TTC549 (cell line): ENCODE results near the gene TESK2.
"Not testable (repeated sequence)": the region's sequence is repeated elsewhere in the genome, so short reads cannot be mapped to it uniquely, and the experiment has no call there.

ENCODE experiments used
- FAIRE-seq: peaks from 2 replicates; lab custom pipeline; 2012; peaks lifted over from hg19 to GRCh38; lab: Jason Lieb, UNC

The TESK2 gene

DNA sequence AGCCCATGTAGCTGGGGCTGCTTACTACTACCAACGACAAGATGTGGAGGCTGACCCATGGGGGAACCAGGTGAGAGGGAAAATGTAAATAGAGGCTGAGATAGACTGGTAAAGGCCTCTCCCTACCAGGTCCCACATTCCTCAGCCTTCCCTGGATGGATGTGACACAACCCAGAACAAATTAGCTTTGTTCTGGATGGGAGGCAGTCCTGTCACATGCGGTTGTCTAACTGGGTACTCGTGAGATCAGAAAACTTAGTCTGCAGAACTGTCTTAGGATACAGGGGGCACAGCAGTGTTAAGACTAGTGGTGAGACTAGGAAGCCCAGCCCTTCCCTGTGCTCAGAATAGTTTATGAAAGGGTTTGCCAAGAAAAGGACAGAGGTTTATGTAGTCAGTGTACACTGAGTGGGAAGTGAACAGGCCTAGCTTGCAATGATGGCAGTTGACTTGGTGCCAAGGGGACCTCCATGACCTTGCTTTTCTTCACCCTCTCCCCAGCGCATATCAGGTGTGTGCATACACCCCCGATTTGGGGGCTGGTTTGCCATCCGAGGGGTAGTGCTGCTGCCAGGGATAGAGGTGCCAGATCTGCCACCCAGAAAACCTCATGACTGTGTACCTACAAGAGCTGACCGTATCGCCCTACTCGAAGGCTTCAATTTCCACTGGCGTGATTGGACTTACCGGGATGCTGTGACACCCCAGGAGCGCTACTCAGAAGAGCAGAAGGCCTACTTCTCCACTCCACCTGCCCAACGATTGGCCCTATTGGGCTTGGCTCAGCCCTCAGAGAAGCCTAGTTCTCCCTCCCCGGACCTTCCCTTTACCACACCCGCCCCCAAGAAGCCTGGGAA is 17.6 kb upstream of the TESK2 start:
- no peak for FAIRE-seq

DNA sequence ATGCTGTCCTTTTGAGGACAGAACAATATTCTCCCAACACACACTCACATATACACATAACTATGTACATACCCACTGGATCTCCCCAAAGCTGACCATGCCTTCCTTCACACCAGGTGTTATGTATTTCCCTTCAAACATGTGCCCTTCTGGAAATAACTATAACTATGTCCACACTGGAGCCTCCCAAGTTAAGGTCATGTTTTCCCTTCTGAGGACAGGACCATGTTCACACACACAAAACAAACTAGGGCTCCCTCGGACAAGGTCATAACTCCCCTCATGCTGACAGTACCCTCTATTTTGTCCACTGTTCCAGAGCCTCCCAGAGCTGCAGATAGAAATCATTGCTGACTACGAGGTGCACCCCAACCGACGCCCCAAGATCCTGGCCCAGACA is 16.9 kb upstream of the TESK2 start:
- FAIRE-seq, result no peak

DNA sequence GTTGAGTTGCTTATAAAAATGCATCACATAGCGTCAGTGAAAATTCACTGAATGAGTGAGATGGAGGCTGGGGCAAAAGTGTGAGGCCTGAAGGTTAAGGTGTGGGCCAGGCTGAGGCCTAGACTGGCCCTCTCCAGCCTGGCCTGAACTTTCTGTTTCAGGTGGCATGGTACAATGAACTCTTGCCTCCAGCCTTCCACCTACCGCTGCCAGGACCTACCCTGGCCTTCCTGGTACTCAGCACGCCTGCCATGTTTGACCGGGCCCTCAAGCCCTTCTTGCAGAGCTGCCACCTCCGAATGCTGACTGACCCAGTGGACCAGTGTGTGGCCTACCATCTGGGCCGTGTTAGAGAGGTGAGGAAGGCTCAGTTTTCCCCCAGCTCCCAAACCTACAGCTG is 16.2 kb upstream of the TESK2 start:
- no peak for FAIRE-seq

DNA sequence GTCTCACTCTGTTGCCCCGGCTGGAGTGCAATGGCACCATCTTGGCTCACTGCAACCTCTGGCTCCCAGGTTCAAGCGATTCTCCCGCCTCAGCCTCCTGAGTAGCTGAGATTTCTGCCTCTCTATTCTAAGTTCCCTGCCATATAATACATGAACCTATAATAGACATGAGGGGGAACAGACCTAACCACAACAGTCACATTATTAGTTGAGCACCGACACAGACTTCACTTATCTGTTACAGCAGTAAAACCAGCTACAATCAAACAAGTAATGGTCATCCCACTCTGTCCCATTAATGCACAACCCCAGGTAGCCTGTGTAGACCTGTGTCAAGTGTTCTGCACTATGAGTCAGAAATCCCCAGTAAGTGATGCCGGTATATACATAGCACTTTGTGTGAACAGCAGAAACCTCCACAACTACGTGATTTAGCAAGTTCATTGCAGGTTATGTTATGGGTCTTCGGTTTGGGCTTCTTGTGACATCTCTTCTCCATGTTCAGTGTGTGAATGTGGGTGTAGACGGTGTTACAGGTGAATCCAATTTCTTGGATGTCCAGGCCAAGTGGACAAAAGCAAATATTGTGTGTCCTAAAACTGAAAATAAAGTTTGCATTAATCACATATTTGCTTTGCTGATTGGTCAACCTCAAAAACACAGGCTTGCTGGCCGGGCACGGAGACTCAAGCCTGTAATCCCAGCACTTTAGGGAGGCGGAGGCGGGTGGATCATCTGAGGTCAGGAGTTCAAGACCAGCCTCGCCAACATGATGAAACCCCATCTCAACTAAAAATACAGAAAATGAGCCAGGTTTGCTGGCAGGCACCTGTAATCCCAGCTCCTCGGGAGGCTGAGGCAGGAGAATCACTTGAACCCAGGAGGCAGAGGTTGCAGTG is 12.7 kb upstream of the TESK2 start:
- no peak for FAIRE-seq

DNA sequence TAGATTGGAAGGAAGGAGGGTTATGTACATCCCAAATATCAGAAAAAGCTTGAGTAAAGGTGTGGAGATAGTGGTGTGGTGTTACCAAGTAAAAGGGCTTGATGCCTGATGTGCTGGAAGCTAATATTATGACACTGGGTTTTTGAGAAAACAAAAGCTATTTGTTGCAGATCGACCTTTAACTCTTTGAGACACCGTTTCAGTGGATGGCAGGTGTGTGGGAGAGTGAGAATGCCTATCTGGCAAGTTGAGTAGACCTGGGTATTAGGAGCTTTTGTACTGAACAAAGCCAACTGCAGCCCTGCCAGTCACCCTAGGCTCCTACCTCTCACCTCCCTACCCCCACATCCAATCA is 10.5 kb upstream of the TESK2 start:
- FAIRE-seq, result no peak

DNA sequence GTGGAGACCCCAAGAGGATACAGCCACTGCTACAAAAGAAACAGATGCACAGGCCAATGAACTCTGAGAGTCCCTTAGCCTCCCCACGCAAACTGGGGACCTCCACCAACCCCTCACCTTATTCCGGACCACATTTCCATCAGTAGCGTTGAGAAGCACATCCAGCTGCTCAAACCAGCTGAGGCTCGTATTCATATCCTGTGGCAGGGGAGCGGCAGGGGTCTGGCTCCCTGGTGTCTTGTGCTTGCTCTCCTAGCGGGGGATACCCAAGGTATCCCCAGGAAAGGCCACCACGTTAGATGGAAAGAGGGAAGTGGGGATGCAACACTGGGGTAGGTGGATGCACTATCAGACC is 8.4 kb upstream of the TESK2 start:
- FAIRE-seq, result no peak

DNA sequence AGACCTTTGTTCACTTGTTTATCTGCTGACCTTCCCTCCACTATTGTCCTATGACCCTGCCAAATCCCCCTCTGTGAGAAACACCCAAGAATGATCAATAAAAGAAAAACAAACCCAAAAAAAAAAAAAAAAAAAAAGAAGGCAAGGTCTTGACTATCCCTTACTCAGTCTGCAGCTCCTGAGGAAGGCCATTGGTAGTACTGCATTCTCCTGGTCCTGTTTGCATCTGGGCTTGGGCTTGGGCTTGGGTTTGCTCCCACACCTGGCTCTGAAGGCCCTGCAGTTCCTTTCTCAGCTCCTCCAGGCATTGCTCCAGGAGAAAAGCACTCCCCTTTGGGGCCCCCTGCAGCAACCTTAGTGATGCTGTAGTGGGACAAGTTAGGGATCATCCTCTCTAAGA is 7.3 kb upstream of the TESK2 start:
- FAIRE-seq, result no peak

DNA sequence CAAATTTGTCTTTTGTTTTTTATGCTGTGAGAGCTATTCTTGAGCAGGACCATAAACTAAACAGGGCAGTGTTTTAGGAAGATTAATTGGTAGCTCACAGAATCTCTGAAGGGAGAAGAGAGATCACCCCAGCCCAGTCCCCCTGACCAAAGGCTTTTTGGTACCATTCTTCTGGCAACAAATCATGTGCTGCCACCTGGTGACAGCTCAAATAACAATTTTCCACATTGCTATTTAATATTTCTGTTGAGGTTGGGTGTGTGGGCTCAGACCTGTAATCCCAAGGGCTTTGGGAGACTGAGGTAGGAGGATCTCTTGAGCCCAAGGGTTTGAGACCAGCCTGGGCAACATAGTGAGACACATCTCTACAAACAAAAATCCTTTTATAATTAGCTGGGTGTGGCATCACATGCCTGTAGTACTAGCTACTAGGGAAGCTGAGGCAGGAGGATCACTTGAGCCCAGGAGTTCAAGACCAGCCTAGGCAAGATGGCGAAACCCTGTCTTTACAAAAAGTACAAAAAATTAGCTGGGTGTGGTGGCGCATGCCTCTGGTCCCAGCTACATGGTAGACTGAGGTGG is 2.2 kb upstream of the TESK2 start:
- no peak for FAIRE-seq

DNA sequence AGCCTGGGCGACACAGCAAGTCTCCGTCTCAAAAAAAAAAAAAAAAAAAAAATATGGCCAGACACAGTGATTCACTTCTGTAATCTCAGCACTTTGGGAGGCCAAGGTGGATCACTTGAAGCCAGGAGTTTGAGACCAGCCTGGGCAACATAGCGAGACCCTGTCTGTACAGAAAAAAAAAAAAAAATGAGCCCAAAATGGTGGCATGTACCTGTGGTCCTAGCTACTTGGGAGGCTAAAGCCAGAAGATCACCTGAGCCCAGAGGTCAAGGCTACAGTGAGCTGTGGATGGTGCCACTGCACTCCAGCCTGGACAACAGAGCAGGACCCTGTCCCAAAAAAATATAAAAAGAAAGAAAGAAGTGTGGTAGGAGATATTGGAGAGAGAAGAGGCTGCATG is 1.7 kb upstream of the TESK2 start:
- no peak for FAIRE-seq

DNA sequence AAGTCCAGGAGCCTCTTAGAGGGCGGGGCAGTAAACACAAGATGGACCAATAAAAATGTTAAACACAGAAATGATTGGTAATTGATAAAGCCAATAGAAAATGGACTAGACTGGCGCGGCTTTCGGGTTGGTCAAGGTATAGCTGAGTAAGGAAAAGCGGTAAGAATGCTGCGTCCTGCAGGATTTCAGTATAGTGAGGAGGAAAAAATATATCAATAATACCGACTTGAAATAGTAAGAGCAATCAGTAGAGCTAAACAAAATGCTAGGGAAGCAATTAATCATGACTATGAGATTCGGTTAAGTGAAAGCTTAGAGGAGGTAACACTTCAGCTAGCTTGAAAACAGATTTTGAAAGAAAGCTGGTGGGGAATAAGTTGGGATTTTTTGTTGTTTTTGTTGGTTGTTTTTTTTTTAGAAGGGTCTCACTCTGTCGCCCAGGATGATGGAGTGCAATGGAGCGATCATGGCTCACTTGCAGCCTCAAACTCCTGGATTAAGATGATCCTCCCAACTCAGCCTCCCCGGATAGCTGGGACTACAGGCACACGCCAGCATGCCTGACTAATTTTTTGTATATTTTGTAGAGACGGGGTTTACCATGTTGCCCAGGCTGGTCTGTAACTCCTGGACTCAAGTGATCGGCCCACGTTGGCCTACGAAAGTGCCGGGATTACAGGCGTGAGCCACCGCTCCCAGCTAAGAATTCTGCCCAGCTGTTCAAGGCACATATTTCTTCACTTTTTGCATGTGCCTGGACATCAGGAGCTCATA is 711 bp upstream of the TESK2 start:
- FAIRE-seq, result no peak

DNA sequence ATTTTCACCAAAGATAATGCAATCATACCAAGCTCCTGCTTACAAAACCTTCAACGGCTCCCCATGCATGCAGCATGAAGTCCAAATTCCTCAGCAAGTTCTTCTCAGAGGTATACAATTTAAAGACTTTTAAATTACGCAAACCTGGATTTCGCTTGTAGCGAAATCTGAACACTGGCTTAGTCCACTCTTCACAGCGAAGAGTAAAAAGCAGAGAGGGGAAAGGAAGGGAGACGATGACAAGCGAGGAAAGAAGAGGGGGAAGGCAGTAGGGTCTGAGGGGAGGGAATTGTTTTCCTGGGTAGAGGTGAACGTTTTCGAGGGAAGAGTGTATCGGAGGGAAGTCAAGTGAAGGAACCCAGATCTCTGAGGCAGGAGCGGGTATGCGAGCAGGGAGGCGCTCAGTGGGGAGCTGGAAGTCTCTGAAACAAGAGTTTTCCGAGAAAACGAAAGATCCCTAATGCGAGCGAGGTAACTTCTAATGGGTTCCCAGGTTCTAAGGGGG is 790 bp downstream of the TESK2 start:
- no peak for FAIRE-seq

DNA sequence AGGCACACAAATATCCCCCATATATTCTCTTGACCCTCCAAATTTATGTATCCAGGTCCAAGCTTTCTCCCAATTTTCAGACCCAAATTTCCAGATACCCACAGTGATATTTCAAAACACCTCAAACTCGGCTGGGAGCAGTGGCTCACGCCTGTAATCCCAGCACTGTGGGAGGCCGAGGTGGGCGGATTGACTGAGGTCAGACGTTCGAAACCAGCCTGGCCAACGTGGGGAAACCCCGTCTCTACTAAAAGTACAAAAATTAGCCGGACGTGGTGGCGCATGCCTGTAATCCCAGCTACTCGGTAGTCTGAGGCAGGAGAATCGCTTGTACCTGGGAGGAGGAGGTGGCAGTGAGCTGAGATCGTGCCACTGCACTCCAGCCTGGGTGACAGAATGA is 1.6 kb downstream of the TESK2 start:
- FAIRE-seq, result not testable (repeated sequence)

DNA sequence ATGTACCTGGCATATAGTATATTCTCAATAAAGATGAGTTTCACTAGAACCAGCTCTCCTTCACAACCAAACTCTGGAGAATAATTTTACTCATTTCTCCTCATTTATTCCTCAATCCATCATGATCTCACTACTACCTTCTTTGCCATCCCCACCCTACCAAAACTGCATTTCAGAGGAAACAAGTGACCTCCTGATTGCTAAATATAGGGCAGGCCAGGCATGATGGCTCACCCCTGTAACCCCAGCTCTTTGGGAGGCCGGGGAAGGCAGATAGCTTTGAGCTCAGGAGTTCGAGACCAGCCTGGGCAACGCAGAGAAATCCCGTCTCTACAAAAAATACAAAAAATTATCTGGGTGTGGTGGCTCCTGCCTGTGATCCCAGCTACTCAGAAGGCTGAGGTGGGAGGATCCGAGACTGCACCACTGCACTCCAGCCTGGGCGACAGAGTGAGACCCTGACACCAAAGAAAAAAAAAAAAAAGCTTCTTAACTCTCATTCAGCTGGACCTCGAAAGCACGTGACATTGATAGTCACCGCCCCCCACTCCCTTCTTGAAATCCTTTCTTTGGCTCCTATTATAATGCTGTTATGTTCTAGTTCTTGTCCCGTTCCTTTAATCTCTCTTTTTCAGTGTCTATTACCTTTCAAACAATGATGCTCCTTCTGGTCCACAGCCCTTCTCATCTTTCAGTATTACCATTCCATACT is 2.1 kb downstream of the TESK2 start:
- FAIRE-seq, result no peak

DNA sequence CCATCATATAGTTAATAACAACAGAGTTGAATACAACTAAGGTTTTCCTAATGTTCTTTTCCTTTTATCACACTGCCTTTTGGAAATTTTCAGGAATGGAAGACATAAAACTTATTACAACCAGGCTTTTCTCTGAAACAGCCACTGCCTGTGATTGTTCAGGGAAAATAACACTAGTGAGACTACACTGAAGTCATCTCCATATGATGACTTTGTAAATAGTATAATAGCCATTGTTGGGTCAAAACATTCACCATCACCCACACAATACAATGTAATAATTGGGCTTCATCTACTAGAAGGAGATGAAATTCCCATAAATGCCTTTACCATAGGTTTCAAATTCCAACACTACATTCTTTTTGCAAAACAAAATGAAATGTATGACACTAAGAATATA is 5.0 kb downstream of the TESK2 start:
- no peak for FAIRE-seq

DNA sequence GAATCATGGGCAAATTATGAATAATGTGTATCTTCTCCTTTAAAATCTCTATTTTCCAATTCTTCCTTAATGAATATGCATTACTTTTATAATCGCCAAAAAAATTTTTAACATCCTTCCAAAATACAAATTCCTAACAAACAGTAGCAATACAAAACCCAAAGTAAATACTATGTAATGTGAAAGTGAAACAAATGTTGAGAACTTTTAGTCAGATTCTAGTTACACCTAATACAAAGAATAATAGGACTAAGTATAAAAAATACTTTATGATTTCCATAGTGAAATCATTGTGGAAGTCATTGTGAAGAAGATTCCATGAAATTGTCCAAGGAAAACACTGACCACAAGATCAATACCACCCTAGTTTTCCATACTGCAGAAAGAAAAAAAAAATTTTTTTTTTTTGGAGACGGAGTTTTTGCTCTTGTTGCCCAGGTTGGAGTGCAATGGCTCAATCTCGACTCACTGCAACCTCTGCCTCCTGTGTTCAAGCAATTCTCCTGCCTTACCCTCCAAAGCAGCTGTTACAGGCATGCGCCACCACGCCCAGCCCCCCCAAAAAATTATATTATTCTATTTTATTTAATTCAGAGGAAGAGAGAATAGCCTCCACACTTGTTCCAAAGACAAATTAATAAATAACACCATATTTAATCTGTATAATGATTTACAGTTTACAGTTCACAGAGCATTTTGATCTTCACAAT is 11.8 kb downstream of the TESK2 start:
- FAIRE-seq, result no peak

DNA sequence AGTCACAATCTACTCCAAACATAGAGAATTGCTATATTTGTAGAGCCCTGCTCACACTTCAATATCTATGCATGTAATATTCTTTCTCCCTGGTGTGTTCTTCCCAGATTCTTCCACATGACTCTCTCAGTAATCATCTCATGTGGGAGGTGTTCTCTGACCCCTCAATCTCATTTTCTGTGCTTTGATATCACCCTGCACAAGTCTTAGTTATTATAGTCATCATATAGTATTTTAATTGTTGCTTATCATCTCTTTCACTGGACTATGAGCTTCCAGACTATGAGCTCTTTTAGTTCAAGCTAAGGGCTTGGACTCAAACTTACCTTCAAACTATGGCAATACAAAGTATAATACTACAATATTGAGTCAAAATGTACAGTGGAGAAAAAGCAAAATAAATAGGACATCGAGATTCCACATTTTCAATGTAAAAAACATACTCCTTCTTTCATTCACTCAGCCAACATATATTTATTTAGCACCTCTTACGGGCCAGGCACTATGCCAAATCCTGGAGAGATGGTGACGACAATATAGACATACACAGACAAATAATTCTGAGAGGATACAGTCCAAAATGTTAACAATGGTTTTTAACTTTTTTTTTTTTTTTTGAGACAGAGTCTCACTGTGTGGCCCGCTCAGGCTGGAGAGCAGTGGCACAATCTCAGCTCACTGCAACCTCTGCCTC is 12.7 kb downstream of the TESK2 start:
- no peak for FAIRE-seq

DNA sequence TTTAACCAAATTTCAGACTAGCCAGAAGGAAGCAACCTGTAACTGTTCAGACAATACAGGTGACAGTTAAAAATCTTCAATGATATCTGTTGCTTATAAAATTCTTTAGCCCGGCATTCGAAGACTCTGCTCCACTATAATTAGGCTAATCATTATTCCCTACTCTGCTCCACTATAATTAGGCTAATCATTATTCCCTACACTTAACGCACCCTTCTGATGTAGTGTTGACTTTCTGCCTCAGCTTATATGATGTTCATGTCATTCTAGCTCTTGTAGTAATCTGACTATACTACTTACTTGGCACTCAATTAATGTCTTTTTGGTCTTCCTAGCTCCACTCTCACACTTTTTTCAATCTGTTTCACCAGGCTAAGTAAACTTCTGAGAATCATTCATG is 13.3 kb downstream of the TESK2 start:
- no peak for FAIRE-seq

DNA sequence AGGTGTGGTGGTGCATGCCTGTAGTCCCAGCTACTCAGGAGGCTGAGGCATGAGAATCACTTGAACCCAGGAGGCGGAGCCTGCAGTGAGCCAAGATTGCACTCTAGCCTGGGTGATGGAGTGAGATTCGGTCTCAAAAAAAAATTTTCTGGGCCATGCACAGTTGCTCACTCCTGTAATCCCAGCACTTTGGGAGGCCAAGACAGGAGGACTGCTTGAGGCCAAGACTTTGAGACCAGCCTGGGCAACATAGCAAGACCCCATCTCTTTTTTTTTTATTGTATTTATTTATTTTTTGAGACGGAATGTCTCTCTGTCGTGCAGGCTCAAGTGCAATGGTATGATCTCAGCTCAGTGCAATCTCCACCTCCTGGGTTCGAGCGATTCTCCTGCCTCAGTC is 16.8 kb downstream of the TESK2 start:
- not testable (repeated sequence) for FAIRE-seq

DNA sequence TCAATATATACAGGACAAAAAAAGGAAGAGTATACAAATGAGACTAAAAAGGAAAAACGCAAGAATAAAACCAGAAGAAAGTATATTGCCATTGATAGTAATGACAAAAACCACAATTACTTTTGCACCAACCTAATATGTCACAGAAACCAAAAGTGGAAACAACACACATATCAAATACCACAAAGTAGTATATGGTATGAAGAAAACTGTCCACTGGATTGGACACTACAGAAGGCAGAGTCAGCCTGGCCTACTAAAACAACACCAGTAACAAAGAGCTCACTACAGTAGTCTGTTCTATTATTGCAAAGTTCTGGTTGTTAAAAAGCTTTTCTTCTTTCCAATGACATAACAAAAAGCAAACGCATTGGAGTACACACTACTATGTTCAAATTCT is 17.7 kb downstream of the TESK2 start:
- FAIRE-seq, result no peak

DNA sequence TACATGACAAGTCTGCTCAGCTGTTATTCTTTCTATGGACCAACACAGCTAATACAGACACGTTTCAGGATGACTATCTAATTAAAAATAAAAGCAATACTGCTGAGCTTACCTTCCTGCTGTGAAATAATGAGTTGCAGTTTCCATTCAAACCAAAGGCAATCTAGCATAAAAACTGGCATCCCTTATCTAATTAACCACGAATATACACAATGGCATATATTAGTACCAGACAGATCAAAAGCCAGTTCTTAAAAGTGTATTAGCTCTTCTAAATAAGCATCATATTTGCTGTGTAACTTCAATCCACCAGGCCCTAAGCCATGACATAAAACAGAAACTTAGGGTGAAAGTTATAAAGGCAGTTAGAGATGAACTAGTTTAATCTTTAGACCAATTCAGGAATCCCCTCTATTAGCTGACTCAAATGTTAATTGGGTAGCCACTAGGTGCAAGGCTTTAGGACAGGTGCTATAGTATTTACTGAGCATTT is 20.6 kb downstream of the TESK2 start:
- no peak for FAIRE-seq
